GM18517 (cell line): ENCODE measurements around the gene SCMH1.

Source experiments
- ATAC-seq: cut with Tn5 transposase; IDR thresholded peaks from one replicate; pipeline ENCODE4 v1.9.1; 2021; ENCODE audit warnings: mild to moderate bottlenecking, moderate library complexity; ENCODE audit not compliant: unreplicated experiment

The SCMH1 gene

GRCh38 chr1:41101950-41102607 is 140.0 kb downstream of the SCMH1 start:
- ATAC-seq: no peak

DNA sequence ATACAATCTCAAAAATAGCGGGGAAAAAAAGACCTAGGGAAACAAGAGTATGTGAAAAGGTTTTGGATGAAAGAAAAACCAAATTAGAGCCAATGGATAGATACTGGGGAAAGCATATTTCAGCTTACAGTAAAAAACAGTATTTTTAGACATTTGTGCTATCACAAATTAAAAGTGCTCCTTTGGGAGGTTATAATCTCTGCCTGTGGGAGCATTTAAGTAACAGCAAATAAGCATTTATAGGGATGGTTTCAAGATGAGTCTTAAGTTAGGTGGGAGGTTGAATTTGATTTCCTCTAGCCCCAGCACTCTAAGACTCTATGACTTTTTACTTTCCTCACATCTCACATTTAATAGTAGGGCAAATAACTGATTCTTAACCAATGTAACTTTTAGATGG is 141.0 kb downstream of the SCMH1 start:
- no peak for ATAC-seq

- ATAC-seq: no peak
Observed at GRCh38 chr1:41100170-41100569, 141.9 kb downstream of the SCMH1 start.

- no peak for ATAC-seq
Observed at GRCh38 chr1:41098730-41099460, 143.2 kb downstream of the SCMH1 start.

DNA sequence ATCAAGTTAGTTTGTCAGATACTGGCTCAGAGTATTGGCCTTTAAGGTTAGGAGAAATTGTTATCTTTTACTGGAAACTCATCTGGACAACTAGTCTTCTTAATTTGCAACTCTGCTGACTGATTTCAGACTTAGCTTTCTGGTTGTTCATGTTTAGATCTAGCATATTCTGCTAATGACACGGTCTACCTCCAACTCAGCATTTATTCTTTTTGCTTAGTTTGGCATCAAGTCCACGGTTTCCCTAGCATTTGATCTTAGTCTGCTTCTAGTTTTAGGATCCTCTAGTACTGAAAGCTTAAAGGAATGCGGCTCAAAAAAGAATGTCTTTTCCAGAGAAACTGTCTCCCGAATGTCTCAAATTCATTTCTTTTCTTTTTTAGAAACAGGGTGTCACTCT is 145.0 kb downstream of the SCMH1 start:
- ATAC-seq: no peak

GRCh38 chr1:41093826-41094225 is 148.3 kb downstream of the SCMH1 start:
- ATAC-seq: no peak

- ATAC-seq: no peak
Observed at GRCh38 chr1:41086921-41087320, 155.2 kb downstream of the SCMH1 start.

- ATAC-seq: no peak
Observed at GRCh38 chr1:41078616-41079015, 163.5 kb downstream of the SCMH1 start.

- no peak for ATAC-seq
Observed at GRCh38 chr1:41078193-41078592, 163.9 kb downstream of the SCMH1 start.

GRCh38 chr1:41073971-41074370 is 168.1 kb downstream of the SCMH1 start:
- ATAC-seq: no peak

DNA sequence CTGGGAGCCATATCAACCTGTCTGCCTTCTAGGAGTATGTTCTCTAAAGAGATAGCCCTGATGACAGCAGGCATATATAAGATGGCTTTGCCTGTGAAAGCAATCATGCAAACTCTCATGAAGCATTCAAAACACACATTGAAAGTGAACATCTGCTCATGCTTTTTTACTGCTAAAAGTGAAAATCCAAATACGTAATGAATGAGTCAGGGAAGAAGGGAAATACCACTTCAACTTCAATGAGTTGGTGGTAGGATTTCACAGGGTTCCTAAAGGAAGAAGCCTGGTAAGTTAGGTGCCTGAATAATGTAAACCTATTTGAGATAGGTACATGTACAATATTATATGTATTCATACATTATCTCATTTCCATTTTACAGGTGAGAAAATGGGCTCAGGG is 170.1 kb downstream of the SCMH1 start:
- ATAC-seq: no peak

GRCh38 chr1:41056907-41057306 is 185.2 kb downstream of the SCMH1 start:
- ATAC-seq: no peak

DNA sequence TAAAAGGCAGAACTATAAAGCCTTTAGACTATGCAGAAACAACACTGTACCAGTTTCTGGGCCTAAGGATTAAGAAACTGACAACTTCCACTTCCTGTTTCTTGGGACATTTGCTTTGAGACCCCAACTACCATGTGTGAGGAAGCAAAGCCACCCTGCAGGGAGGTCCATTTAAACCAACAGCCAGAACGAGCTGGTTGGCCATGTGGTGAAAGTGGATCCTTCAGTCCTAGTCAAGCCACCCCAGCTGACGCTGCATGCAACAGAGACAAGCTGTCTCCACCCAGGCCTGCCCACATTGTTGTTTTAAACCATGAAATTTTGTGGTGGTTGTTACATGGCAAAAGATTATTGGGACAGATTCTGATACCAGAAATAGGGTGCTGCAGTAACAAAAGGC is 188.8 kb downstream of the SCMH1 start:
- ATAC-seq: no peak

DNA sequence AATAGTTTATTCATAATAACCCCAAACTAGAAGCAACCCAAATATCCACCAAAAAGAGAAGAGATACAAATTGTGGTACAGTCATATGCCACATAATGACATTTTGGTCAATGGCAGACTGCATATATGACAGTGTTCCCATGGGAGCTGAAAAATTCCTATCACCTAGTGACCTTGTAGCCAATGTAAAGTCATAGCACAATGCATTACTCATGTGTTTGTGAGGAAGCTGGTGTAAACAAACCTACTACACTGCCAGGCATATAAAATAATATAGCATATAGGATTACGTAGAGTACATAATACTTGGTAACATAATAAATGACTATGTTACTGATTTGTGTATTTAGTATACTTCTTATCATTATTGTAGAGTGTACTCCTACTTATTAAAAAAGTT is 191.1 kb downstream of the SCMH1 start:
- ATAC-seq: no peak

DNA sequence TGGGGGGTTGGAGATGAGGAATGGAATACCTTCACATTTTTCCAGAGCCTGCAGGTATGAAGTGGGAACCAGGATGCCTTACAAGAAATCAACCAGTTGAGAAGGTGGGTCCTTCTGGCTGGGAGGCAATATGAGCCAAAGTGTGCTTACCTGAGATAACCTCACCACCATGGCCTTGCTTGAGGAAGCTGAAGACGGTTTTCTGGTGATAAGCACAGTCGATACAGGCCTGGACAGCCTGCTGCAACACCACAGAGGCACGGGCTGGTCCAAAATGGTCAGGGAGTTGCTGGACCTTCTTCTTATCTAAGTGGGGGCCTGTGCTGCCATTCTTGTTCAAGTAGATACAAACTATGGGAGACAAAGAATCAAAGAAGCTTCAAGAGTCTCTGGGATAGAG is 193.6 kb downstream of the SCMH1 start:
- ATAC-seq: no peak

DNA sequence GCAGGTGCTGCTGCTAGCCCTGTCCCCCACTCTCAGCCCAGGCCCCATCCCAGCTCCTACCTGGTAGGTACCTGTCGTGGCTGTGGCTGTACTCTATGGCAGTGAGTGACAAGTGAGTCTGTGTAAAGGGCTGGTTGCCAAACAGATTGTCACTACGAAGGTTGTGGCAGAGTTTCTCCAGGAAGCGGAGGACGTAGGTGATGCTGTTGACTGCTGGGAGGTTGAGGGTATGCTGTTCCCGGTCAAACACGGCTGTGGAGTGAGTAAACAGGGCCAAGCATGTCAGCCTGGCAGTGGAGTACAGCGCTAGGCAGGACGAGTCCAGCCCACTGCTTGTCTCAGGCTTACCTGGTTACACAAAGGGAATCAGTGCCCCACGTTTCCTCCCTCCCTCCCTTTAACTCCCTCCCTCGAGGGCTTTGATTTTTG is 195.7 kb downstream of the SCMH1 start:
- no peak for ATAC-seq

- no peak for ATAC-seq
Observed at GRCh38 chr1:41045740-41046139, 196.4 kb downstream of the SCMH1 start.

- ATAC-seq: no peak
Observed at GRCh38 chr1:41044187-41044586, 197.9 kb downstream of the SCMH1 start.

DNA sequence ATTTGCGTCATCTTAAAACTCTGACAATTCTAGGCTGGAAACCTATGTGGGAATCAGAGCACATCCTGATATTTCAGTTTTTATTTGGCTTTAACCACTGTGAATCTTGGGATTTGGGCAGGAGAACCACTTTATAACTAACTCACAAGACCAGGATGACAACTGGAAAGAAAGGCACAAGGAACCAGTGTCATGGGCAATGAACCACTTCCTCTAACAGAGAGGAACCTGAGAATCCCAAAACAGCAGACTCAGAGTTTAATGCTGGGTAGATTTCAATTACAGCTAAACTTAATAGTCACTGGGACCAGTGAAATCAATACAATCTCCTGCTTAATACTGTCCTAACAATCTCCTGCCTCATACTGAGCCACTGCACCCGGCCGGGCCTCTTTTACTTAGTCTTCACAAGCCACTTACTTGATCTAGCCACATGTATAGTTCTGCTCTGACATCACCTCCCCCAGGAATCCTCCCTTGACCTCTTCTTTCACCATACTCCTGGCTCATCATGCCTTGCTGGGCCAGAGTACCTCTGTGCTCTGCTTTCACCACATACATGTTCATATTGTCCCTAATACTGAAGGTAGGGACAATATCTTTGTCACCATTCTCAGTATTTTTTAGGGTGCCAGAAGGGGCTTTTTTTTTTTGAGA is 200.4 kb downstream of the SCMH1 start:
- ATAC-seq: no peak

DNA sequence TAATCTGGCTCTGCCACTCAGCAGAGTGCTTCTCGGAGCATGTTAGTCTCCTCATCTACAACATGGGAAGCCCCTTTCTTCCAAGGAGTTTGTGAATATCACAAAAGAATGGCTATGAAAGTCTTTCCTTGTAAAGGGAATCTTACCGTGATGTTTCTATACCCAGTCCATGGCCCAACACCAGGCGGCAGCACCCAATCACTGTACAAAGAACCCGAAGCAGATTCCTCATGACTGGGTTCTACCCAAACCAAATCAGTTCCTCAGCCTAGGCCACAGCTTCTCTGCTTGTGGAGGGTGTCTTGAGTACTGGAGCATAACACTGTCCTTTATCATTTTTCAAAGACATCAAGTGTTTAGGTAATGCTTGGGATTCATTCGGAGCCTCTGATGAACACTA is 204.0 kb downstream of the SCMH1 start:
- no peak for ATAC-seq

DNA sequence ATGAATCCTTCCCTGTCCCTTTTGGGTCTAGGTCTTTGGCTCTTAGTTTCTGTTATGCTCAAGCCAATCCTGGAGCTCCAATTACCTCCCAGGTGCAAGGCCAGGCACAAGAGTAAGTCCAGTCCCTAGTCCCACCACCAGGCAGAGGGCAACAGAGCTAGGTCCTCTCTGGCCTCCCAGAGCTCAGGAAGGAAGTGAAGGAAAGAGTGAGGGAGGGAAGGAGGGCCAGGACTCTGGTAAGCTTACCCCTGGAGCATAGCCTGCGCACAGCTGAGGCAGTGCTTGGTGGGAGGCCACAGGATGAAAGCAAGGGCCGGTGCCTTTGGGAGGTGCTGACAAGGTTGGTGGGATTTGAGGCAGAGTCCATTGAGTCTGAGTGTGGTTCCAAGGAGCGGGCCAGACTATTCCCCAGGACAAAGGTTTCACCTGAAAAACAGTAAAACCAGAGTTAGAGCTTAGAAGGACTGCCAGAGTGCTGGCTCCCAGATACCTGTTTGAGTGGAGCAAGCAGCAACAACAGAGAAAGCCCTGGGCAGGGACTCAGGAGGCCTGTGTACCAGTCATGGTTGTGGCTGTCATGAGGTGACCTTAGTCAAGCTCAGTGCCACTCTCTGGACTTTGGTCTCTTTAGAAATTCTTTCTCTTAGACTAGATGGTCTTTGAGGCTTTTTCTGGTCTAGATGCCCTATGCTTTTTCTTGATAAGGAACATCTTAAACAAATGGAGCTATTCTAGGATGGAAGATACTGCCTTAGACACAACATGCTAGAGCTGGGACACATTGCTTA is 204.8 kb downstream of the SCMH1 start:
- no peak for ATAC-seq
